ENCODE results near the gene ENPP7. TPM values are rescaled to one million over a fixed set of nuclear protein-coding genes. Genes with fewer than 3 reads are reported as not detected.
A peak's percentile ranks its signal among the peaks of the same experiment; 100 is the strongest.

ENPP7 gene
- total RNA-seq, 4 donors from 2014 or later: not detected

DNA sequence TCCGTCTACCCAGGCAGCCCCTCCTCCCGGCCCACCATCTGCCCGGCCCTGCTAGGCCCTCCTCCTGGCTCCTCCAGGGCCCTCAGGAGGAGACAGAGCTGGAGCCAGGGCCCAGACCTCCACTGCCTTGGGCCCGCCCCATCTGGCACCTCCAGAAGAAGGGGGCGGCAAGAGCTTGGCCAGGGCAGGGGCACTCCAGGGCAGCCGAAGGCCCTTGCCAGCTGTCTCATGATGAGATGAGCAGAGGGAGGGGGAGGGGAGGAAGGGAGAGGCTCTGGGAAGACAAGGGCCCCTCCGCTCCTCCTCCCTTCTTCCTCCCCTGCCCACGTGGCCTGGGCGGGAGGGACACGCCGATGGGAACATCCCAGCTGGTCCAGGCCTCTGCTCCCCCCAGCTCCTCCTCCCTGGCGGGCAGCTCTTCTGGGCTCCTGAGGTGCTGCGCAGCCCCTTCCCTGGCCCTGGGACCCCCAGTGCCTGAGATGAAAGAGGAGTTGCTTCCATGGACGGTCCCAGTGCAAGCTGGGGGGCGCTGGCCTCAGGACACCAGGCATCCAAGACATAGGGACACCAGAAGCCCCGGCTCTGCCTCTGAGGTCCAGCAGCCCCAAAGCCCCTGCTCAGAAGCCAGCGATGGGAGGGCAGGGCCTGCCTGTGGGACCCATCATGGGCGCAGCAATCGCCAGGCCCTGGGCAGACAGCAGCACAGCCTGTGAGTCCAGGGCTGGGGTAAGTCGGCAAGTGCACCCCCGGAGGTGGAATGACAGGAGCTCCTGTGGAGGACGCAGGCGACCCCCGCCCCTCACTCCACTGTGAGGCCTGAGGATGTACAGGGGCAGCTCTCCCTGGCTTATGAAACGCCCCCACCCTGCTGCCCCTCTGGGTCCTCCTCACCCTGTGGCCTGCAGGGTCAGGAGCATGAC lies 23.6 kb upstream of the ENPP7 start:
- WGBS, 2 donors: 45 to 54% methylated on average over 9 to 14 of the region's 25 CpGs
- peaks cover 0 to 48% of the 10 kb centered on the region in 2 donors for H3K27me3 ChIP-seq
- peaks cover 0 to 19% (median 0%) of the 10 kb centered on the region in 4 donors for H3K4me1 ChIP-seq
- no peak for TF ChIP-seq POLR2A (IDR thresholded peaks at IDR 0.05)
- no peak for TF ChIP-seq EP300 (IDR thresholded peaks at IDR 0.05)
- TF ChIP-seq, protein P1, sequence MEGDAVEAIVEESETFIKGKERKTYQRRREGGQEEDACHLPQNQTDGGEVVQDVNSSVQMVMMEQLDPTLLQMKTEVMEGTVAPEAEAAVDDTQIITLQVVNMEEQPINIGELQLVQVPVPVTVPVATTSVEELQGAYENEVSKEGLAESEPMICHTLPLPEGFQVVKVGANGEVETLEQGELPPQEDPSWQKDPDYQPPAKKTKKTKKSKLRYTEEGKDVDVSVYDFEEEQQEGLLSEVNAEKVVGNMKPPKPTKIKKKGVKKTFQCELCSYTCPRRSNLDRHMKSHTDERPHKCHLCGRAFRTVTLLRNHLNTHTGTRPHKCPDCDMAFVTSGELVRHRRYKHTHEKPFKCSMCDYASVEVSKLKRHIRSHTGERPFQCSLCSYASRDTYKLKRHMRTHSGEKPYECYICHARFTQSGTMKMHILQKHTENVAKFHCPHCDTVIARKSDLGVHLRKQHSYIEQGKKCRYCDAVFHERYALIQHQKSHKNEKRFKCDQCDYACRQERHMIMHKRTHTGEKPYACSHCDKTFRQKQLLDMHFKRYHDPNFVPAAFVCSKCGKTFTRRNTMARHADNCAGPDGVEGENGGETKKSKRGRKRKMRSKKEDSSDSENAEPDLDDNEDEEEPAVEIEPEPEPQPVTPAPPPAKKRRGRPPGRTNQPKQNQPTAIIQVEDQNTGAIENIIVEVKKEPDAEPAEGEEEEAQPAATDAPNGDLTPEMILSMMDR (IDR thresholded peaks at IDR 0.05): no peak
- H3K27ac ChIP-seq: no peak overlapping the region
- H3K36me3 ChIP-seq: no peaks in the 10 kb centered on the region
- H3K4me3 ChIP-seq: no peak overlapping the region
- H3K9me3 ChIP-seq: no peaks in the 10 kb centered on the region
- no peak for DNase-seq (ENCODE audit: low spot score in 2 of 2)

DNA sequence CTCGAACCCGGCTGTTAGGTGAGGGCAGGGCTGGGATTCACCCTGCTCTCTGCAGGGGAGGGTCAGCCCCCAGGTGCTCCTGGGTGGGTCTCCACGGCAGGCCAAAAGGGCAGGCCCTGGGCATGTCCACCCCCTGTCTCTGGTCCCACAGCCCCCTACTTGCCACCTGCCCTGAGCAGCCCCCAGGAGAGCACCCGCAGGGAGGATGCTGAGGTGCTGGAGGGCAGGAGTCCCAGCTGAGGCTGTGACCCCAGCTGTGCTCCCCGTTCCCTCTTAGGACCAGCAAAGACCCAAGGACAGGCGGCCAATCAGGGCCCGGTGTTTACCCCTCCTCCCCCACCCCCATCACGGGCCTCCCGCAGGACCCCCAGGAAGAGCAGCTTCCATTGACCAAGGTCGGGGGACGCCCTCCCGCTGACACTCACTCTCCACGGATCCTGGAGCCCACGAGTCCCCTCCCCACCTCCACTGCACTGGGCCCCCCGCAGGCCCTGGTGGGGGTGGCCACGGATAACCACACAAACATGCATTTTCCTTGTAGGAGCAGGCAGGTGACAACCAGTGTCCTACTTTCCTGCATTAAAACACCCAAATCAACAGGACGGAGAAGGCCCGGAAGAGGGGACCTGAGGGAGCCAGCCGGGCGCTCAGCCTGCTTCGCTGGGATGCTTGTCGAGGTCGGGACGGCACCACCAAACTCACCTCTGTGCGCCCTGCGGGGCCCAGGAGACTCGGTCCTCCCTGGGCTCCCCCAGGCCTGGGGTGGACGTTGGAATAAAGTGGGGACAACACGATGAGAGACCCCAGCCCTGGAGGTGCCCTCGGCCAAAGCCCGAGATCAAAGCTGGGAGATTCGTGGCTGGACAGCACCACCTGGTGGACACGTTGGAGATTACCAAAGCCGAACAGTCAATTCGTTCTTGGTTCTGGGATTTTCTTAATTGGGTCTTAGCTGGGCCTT lies 22.5 kb upstream of the ENPP7 start:
- peaks cover 0 to 19% (median 0%) of the 10 kb centered on the region in 4 donors for H3K4me1 ChIP-seq
- DNase-seq (ENCODE audit: low spot score in 2 of 2): peak in 1 of 2 donors; percentile 48
- no peaks in the 10 kb centered on the region for H3K36me3 ChIP-seq
- H3K4me3 ChIP-seq: no peak overlapping the region
- 26 to 28% methylated on average over 31 to 34 of the region's 35 CpGs for WGBS, 2 donors
- H3K27ac ChIP-seq: no peak overlapping the region
- H3K9me3 ChIP-seq: no peaks in the 10 kb centered on the region
- TF ChIP-seq, protein P1 (IDR thresholded peaks at IDR 0.05): peak; percentile 76 to 83 (median 79)
- no peak for TF ChIP-seq EP300 (IDR thresholded peaks at IDR 0.05)
- H3K27me3 ChIP-seq: peaks cover 0 to 41% of the 10 kb centered on the region in 2 donors

DNA sequence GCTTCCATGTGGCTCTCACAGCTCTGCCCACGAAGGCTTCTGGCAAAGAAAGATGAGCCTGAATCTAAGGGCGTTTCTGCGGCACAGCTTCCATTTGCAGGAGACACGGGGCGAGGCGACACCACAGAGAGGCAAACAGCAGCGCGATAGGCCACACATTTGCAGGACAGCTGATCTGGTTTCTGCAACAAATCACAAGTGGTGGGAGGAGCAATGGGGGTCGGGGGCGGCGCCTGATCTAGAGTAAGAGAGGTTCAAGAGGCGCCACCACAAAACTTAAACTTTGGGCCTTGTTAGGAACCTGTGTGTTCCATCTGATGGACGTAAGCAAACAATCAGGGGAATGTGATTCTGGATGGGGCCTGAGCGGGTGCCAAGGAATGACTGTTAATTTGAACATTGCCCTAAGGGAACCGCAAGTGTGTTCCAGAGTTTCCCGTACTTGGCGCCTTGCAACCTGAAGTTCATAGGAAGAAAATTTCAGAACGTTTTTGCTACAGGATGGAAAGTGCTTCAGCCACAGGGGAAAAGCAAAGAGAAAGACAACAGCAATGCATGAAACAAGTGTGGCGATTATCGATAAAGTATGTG lies 18.9 kb upstream of the ENPP7 start:
- H3K27me3 ChIP-seq: peaks cover 0 to 31% of the 10 kb centered on the region in 2 donors
- 86% methylated on average over 20 of the region's 20 CpGs for WGBS, 2 donors
- H3K9me3 ChIP-seq: no peaks in the 10 kb centered on the region
- DNase-seq (ENCODE audit: low spot score in 2 of 2): no peak
- no peak overlapping the region for H3K4me3 ChIP-seq
- H3K4me1 ChIP-seq: peaks cover 0 to 14% (median 0%) of the 10 kb centered on the region in 4 donors
- no peak overlapping the region for H3K27ac ChIP-seq
- H3K36me3 ChIP-seq: no peaks in the 10 kb centered on the region
- no peak for TF ChIP-seq POLR2A (IDR thresholded peaks at IDR 0.05)
- TF ChIP-seq, protein P1 (IDR thresholded peaks at IDR 0.05): no peak
- no peak for TF ChIP-seq EP300 (IDR thresholded peaks at IDR 0.05)

DNA sequence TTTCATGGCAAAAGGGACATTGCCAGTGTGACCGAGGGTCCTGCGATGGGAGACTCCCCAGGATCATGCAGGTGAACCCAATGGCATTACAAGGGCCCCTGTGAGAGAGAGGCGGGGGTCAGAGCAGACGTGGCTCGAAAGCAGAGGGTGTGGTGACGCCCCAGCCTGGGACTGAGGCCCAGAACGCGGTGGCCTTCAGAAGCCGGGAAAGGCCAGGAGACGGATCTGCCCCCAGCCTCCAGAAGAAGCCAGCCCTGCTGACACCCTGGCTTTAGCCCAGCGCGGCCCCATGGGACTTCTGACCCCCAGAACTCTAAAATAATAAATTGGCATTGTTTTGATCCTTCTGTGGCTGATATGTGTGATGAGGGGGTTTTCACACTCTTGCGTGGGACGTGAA lies 17.4 kb upstream of the ENPP7 start:
- WGBS, 2 donors: 52 to 53% methylated on average over 14 of the region's 14 CpGs
- peaks cover 0 to 28% of the 10 kb centered on the region in 2 donors for H3K27me3 ChIP-seq
- peaks cover 0 to 5% (median 0%) of the 10 kb centered on the region in 4 donors for H3K4me1 ChIP-seq
- no peaks in the 10 kb centered on the region for H3K9me3 ChIP-seq
- no peak overlapping the region for H3K4me3 ChIP-seq
- H3K36me3 ChIP-seq: no peaks in the 10 kb centered on the region
- H3K27ac ChIP-seq: no peak overlapping the region
- TF ChIP-seq, protein P1 (IDR thresholded peaks at IDR 0.05): no peak
- TF ChIP-seq POLR2A (IDR thresholded peaks at IDR 0.05): no peak
- TF ChIP-seq EP300 (IDR thresholded peaks at IDR 0.05): no peak
- DNase-seq (ENCODE audit: low spot score in 2 of 2): no peak
